NCI-H446 (cell line): ENCODE measurements around the gene CHRNA5.

ENCODE experiments used
- DNase-seq, 2 experiments: peaks; one replicate each; lab custom pipeline; 2025; lab: John Stamatoyannopoulos, UW

Gene CHRNA5

GRCh38 chr15:78640527-78641101, 75.3 kb downstream of the CHRNA5 start:
- no peak for DNase-seq

GRCh38 chr15:78641102-78641748, 75.9 kb downstream of the CHRNA5 start, which contains the start of gene CHRNB4:
Gene CHRNB4 (minus strand): TSS chr15:78641210. CDS start chr15:78641133, 77 bp downstream.
- DNase-seq, result no peak

- DNase-seq, result peak in 1 of 2 experiments; percentile 19
These were observed 76.5 kb downstream of the CHRNA5 start for GRCh38 chr15:78641749-78642275.

- DNase-seq, result peak; percentile 54 to 77
These were observed 77.0 kb downstream of the CHRNA5 start for GRCh38 chr15:78642331-78642730.
